ENCODE data around the gene SDCCAG8.

SDCCAG8 gene

DNA sequence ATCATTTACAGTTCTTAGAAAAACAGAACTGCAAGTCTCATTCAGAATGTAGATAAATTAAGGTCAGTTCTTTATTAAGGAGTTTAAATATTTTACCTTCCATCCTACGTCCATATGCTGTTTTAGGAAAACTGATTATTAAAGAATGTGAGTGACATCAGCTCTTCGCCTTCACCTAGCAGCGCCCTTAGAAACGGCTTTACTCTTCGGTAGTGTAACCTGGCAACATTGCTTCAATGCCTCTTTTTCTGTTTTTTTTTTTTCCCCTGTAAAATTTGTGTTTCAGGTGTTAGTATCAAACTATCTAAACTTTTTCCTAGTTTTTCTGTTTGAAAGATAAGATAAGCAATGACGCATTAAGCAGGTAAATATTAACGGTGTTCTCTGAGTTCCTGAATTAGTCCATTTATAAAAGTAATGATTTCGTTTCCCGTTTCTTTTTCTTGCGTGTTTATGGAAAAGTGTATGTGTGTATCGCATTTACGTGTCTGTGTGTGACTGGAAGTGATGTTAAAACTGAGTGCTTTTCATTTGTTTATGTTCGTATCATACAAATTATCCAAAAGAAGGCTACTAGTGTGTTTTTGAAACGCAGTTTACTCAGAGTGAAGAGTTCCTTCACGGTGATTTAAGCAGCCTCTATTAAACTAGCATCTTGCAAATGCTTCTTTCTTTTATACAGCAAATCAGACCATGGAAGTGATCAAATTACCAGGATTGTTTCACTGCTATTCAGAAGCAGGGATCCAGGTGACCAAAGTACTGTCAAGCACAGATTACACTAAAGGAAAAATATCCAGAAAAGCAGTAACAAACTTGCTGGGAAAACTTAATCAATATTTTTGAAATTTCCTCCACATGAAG lies 139.0 kb downstream of the SDCCAG8 start:
- DNase-seq = no peak

DNA sequence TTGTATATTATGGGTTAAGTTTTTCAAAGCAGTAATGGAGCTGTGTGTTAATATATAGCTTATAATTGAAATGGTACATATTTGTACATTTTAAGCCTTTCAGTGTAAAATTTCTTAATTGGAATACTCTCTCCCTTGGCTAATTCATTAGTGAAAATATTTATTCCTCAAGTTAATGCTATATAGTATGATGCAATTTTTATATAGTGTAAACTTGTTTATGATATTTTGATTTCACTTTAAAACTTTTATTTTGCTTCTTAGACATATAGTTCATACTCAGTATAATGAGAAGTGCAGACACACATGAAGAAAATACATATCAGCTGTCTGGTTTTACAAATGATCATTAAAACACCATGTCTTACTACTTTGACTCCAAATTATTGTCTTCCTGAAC lies 140.6 kb downstream of the SDCCAG8 start:
- DNase-seq = no peak

DNA sequence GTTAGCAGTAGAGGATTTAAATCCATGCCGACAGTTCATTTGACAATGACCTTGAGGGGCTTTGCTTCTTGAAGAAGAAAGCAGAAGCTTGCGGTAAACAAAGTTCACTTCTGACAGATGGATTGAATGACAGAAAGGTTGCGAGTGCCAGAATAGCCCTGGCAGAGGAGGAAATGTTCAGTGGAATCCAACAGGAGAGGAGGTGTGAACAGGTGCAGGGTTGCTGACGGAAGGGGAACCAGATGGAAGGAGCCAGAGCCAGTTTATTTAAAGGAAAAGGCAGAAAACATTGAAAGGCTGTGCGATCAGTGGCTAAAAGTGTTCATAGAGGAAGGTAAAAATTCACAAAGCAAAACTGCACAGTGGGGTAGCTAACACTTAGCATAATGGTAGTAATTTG lies 141.0 kb downstream of the SDCCAG8 start:
- DNase-seq = no peak

DNA sequence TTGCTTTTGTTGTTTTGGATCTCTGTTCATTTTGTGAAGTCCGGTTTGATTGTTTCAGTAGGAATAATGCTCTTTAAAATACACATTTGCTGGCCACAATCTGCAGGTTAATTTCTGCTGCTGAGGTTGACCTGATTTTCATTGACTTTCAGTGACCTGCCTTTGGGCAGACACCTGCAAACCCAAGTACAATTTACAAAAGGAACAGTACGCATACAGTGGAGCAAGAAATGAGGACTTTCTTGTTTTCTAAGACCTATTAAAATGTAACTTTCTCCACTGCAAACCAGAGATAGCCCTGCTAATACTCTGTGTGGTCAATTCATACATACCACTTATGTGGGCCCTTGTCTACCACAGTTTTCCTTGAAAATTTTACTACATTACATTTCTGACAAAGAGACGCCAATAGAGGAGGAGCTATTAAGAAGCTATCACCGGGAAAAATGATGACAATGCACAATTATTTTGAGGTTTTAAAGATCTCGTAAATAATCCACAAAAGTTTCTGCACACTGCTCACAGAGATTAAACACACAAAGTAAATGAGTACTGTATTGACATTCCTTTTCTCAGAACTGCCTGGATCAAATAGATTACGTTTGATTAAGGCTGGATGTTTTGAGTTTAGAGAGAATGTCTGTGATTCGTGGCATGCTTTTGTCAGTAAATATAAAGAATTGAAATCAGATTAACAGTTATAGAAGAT lies 141.9 kb downstream of the SDCCAG8 start:
- DNase-seq = no peak

DNA sequence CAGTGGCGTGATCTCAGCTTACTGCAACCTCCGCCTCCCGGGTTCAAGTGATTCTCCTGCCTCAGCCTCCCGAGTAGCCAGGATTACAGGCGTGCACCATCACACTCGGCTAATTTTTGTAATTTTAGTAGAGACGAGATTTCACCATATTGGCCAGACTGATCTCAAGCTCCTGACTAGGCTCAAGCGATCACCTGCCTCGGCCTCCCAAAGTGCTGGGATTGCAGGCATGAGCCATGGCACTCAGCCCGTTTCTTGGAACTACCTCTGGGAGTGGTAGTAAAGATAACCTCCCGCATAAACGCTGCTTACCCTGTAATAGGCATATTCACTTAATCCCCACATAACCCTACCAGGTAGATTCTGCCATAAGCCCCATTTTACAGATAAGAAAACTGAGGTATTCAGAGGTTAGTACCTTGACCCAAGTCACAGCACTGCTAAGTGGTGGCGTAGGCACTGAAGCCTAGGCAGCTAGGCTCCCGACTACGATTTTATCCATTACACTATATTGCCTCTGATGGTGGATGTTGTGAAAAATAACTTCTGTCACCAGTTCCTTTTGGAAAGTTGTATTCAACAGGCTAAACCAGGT lies 143.8 kb downstream of the SDCCAG8 start:
- no peak for DNase-seq

DNA sequence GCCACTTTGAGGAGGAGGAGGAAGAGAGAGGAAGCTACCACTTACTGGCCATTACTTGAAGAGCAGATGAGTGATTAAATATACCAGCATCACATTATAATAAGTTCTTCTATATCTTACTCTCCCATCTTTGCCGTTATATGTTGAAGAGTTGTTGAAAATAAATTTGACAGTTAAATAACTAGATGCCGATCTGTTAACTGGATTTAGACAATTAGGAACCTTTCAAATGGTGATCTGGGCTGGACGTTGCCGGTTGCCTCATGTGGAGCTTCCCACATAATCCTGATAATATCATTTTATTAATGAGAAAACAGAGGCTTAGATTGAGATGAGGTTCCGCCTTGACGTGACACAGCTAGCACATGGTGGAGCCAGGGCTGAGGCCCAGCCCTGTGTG lies 147.0 kb downstream of the SDCCAG8 start:
- DNase-seq = no peak

DNA sequence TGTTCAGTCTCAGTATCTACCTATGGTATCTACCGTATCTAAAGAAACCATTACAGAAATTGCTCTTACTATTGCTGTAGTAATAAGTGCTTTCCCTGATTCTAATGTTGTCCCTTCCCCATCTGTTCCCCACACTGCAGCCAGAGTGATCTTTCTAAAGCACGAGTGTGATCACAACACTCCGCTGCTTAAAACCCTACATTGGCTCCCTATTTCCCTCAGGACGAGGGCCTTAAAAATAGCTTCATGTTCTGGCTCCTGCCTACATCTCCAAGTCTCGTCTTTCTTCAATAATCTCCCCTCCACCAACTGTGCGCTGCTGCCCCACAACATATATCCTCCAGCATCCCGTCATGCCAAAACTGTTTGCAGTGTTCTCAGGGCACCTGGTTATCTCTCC lies 150.6 kb downstream of the SDCCAG8 start:
- no peak for DNase-seq

DNA sequence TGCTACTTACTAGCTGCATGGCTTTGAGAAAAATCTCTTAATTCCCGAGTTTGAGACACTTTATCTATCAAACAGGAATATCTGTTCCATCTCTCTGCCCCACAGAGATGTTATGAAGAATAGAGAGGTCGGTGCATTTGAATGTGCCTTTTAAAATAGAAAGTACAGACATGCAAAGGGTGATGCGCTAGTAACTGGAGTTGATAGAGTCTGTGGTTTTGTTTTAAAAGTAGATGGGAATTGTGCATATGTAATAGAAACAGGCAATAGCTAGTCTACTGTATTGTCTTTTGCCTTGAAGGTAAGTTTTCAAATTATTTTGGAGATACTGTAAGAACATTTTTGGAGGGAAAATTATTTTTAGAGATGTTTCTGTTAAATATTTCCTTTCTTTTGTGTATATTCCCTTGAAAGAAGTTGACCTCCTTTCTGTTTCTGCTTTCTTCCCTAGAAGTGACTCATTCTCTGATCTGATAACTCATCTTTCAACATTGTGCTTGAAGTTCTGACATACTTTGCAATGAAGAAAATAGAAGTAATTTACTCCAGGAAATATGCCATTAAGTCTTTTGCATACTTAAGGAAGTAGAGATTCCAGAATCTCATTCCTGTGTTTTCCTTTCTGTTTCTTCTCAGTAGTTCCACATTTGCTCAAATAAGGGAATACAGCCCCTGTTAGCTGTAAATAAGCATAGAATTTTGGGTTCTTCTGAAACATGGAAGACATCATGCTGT lies 151.6 kb downstream of the SDCCAG8 start:
- no peak for DNase-seq

DNA sequence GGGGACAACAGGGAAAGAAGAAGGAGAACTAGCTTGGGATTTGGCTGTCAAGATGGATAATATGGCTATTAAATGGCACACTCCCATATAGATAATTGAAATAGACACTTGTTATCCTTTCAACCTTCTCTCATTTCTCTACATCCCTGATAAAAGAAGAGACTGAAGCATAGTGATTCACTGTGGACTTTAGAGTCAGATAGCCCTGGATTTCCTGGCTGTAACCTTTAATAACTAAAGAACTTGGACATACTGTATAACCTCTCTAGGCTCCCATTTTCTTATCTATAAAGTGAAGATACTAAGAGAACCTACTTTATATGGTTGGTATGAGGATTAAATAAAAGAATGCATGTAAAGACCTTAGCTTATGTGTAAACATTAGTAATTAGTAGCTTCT lies 152.6 kb downstream of the SDCCAG8 start:
- DNase-seq = no peak

DNA sequence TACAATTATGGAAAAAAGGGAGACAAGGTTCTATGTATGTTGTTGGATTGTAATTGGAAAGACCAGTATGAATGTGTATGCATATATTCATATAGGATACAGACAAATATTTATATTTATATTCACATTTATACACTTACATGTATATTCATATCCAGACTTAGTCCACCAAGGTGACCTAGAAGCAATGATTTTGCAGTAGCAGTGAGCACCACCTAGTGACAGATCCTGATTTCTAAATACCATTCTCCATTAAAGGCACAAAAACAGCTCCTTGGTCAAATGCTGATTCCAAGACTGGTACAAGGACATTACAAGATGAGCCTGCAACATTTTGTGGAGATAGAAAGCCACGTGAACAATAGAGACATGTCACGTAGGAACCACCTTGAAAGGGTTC lies 153.4 kb downstream of the SDCCAG8 start:
- no peak for DNase-seq

DNA sequence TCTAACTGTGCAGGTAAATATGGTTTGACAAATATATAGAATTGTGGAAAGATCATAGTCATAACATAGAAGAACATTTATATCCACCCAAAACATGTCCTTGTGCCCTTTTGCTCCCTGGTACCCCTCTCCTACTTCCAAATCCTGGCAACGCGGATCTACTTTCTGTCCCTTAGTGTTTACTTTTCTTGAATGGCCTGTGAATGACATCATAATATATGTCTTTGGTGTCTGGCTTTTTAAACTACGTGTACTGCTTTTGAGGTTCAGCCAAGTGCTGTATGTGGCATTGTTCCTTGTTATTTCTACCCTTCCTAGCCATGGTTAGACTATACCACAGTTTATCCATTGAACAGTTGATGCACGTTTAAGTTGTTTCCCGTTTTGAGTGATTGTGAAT lies 155.6 kb downstream of the SDCCAG8 start:
- peak; percentile 10 for DNase-seq

DNA sequence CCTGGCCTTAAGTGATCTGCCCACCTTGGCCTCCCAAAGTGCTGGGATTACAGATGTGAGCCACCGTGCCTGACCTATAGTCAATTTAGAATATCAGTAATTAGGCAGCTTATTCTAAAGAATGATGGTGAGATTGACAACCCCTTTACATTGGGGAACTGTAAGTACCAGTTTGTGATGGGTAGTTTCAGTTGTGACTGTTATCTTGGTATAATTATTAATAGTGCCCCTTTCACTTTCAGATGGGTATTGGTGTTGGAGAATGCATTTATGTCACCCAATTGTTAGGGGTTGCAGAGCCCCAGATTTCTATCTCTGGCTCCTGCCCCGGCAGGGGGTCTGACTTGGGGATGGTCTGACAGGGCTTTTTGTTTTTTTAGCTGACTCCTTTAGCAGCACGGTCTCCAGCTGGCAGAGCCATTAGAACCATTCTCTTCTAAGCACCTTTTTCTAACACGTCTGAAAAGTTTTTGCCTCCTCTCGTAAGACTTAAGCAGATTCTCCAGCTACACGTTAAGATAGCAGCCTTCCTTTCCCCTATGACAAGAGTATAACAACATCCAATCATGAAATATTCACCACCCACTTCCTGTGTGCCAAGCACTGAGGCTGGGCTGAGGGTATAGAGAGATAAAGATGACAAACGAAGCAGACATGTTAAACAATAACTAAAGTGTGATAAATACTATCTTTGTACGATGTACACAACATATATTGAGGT lies 157.8 kb downstream of the SDCCAG8 start:
- no peak for DNase-seq

DNA sequence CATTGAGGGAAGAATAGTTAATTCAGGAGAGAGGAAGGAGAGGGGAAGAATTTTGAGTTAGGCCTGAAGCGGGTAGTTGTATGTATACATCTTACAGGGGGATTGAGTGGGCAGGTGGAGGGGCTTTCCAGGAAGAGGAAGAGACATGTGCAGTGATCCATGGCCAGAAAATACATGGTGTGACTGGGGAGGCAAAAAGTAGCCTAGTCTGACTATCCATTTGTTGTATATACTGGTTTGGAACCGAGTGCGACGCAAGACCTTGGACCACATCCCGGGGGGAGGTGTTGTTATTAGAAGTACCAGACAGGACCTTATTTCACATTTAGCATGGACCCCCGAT lies 158.3 kb downstream of the SDCCAG8 start:
- no peak for DNase-seq

DNA sequence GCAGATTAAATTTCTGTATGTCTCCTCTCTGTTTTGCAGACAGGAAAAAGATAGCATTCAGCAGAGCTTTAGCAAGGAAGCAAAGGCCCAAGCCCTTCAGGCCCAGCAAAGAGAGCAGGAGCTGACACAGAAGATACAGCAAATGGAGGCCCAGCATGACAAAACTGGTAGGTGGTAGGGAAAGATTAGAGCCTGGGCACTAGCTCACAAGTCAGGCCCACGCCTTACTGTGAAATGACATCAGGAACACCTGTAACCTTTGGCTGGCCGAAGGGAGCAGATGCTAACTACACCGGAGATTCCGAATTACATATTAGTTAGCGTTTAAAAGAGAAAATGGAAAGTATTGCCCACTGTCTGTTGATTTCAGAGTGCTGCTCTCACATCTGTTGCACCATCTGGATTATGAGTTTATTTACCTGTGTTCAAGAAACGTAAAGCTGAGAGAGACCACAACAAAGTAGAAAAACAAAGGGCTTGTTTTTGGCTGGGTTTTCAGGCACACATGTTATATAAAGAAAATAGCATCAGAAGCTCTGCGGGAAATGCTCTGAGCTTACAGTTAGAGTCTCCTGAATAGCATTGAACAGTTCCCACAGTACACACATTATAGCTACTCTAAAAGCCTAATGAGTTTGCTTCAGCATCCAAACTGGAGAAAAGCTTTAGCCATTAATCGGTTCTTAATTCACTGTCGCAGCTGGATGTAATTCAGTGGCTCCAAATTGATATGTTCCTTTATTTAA lies 160.0 kb downstream of the SDCCAG8 start:
- no peak for DNase-seq

DNA sequence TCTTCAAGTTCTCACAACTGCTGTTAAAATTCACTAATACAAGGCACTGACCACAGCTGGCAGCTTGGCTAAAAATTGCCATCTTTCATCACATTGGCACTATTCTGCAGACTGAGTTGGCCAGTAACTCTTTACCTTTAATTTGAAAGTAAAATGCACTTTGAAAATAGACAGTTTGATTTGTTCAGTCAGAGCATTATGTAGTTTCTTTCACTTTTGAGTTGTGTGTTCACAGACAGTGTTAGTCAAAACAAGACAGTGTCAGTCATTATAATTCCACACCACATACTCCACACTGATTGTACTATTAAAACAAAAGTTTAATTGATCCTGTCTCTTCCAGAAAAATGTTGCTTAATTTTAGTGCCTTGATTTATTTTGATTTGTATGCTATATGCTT lies 160.7 kb downstream of the SDCCAG8 start:
- DNase-seq = no peak

DNA sequence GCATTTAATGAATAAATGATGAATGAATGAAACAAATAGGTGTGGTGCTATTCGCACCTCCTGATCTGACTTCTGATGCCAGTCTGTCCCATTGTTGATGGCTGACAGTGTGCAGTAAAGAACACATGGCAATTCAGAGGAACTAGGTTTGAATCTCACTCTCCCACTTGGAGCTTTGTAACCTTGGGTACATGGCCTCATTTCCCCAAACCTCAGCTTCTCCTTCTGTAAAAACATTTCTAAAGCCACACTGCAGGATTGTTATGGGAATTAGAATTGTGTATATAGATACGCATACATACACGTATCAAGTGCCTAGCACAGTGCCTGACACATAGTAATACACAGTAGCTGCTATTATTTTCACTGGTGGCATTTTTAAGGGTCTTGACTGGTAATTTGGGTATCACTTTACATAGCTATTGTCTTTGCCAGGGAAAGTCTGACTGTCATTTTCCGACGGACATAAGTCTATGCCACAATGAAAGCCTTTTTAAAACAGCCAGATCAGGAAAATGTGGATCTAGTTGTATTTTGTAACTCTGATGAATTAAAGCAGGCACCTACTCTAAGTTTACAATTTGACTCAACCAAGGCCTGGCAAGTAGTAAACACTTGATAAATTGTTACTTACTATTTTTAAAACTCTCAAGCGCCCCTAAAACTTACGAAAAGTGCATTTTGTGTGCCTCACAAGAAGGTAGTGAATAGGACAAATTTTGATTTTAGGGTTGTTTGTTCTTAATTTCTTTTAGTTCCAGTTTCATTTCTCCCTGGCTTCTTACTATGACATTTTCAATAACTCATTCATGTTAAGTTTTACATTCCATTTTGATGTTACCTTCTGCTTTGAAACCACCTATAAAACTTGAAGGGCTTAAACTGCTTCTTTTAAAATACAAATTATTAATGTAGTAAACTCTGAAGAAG lies 164.4 kb downstream of the SDCCAG8 start:
- no peak for DNase-seq

DNA sequence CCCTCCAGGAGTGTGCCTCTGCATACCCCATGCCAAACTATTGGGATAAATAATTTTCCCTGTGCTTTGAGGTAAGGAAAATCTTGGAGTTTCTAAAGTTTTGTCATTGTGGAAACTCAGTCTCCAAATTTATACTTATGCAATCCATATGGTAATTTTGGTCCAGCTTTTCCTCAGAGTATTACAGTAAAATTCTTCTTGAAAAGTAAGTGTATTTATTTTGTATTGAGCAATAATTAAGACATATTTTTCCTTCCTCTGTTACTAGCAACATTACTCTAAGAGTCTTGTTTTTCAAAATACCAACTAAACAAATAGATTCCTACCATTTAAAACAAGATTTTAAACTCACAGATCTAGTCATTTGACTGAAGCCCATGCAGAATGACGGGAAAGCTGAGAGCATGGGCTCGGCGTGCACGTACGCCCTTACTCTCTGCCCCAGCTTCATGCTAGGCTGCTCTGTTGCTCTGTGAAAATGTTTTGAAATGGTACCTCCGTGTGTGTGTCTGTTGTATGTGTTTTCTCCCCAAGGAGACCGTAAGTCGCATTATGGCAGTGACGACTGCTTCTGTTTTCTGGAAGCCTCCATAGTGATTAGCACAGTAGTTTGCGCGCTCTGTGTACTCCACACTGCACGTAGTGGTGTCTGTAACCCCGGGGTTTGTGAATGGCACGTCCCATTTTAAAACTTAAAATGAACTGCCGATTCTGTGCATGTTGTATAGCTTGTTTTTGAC lies 165.3 kb downstream of the SDCCAG8 start:
- no peak for DNase-seq

DNA sequence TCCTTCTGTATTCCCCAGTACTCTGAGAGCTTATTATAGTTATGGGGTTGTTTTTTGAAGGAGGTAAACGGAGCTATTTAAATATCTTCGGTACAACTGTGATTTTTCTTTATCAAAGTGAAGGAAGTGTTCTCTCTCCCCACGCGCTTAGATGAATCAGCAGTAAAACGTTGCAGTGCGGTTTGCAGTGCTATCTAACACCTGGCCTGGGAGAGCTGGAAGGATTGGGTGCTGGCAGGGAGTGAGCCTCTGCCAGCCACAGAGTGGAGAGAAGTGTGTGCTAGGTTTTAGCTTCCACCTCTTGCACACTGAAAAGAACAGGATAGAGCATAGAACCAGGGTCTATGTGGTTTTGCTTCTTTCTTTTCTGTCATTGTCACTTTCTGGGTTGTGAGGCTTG lies 165.9 kb downstream of the SDCCAG8 start:
- DNase-seq = peak; percentile 49

DNA sequence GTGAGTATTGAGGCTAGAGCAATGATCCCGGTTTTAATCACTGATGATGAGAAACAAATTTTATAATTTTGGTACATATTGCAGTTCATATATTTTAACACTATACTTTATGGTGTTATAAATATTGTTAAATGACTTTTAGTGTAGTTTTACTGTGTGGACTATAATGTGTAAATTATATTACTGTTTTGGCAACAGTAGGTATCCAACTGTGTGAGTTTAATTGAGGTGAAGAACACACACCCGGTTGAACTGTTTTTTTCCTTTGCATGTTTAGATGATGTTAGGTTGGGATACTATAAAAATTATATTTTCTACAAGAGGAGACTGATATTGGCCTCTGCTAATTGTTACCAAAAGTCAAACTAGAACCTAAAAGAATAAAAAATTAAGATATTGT lies 166.5 kb downstream of the SDCCAG8 start:
- DNase-seq = no peak

DNA sequence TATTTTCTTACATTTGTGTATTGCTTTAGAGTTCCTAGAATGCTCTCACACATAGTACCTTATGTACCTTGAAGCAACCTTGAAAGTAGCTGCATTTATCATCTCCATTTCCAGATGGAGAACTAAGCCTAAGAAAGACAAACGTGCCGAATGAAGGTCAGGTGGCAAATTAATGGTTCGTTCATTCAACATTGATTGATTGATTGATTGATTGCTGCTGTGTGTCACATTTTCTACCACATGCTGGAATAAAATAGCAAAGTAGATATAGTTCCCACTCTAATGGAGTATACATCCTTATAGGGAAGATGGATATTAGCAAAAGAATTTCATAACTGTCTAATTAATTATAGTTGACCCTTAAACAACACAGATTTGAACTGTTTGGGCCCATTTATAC lies 172.2 kb downstream of the SDCCAG8 start:
- no peak for DNase-seq

Data from NCI-H2029 (cell line).